T-helper 1 cell (primary cell): ENCODE data around the gene PIP5K1C.
A peak's percentile ranks its signal among the peaks of the same experiment; 100 is the strongest.

ENCODE experiments used
- DNase-seq, 5 donors: peaks; one replicate each; pipeline ENCODE4 v3.0.0-alpha.2; 2012 to 2020

The PIP5K1C gene

DNA sequence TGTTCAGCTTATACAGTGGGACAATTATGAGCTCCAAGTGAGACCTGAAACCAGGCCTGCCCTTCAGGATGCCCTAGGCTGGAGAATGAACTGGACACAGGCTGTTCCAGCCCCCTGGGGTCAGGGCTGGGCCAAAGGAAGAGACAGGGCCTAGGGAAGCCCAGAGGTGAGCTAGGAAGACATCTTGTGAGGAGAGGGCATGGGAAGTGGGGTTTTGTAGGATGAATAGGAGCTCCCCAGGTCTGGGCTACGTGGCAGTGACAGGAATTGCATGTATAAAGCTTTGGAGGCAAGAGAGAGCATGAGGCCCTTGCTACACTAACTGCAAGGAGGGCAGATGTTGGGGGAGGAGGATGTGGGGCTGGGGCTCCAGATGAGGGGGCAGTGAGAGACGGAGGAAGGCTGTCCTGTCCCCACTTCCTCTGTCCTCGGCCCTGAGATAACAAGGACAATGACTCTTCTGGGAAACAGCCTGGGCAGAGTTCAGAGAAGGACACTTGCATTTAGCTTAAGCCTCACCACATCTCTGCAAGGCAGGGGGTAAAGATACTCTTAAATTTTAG is 92.1 kb downstream of the PIP5K1C start:
- DNase-seq, result no peak

DNA sequence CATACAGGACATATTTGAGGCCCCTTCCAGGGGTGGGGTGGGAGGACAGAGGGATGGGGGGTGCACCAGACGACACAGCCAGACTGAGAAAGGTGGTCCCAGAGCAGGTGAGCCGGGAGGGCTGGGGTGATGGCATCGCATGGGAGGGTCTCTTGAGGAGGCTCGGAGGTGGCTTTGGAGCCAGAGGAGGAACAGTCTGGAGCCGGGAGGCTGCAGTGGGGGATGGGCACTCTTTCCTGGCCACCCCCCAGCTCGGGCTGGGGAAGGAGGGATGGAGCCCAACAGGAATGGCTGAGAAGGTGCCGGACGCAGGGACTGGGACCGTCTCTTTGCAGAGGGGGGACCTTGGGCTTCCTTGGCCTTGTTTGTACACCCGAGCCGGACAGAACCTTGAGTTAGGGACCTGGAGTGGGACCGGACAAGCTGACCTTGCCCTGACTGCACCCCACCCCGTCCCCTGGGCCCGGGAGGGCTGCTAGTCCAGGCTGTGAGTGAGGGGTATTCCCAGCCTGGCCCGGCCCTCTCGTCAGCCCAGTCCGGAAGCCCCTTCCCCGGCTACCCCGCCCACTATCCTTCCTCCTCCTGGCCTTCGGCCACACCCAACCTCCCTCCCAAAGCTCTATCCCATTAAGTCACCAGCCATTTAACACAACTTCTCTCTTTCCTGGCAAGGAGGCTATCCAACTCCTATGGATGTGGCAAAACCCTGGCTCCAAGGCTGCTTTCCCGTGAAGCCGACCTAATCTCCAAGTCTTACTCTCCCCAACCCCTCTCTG is 92.8 kb downstream of the PIP5K1C start:
- DNase-seq, result no peak

DNA sequence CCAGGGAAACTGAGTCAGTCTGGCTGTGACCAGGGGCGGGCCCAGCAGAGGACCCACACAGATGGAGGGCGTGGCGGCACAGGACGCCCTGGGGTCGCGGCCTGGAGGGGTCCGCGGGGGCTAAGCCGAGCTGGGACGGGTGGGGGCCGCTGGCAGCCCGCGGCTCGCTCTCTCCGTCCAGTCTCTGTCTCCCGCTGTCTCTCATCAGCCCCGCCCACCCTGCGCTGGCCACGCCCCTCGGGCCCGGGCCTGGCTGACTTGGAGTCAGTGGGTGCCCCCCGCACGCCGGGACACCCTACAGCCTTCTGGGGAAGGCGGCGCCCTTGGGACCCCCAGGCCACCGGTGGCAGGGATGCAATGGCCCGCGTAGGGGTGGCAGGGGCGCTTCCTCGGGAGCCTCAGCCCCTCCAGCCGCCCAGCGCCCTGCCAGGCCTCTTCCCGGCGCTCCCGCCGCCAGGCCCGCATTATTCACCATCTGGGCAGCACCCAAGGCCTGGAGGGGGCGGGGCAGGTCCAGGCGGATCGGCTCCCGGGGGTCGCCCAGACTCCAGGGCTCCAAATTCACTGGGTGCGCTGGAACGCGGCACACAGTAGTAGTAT is 93.5 kb downstream of the PIP5K1C start, which contains the start of gene TBXA2R:
TBXA2R (minus strand) TSS at position 186 of the 600 bp plus-strand sequence. CDS start 6,241 bp downstream, outside the sequence.
- DNase-seq, result peak in 2 of 5 donors; percentile 29

DNA sequence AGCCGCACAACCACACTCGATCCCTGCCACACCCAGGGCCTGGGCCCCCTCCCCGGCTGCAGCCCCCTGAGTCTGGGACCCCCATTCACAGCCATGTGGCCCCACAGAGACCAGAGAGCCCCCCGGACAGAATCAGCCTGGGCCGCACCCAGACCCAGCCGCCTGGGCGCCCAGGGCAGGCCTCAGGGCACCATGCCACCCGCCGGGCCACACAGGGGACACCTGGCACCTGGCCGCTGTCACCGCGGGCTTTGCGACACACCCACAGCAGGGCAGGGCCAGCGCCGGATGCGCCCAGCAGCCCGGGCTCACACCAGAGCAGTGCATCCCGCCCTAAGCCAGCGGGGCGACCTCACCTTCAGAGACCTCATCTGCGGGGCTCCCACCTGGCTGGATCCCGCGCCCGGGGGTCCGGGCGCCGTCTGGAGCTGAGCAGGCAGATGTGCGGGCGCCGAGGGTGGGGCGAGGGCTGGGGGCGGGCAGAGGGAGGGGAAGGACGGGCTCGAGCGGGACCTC is 94.0 kb downstream of the PIP5K1C start:
- DNase-seq, result peak in 1 of 5 donors; percentile 11

DNA sequence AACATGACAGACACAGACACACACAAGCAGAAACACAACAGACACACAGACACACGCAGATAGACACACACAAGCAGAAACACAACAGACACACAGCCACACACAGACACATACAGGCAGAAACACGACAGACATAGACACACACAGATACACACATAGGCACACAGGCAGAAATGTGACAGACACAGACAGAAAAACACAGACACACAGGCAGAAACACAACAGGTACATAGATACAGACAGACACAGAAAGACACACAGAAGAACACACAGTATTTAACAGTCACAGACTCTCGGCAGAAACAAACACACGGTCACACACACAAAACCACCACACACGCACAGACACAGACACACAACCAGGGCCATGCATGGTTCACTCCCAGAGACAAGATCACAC is 94.5 kb downstream of the PIP5K1C start:
- DNase-seq, result no peak

DNA sequence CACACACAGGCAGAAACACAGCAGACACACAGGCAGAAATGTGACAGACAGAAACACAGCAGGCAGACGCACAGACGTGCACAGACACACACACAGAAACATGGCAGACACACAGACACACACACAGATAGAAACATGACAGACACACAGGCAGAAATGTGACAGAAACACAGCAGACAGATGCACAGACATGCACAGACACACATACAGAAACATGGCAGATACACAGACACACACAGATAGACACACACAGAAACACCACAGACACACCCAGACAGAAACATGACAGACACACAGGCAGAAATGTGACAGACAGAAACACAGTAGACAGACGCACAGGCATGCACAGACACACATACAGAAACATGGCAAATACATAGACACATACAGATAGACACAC is 94.9 kb downstream of the PIP5K1C start:
- no peak for DNase-seq

DNA sequence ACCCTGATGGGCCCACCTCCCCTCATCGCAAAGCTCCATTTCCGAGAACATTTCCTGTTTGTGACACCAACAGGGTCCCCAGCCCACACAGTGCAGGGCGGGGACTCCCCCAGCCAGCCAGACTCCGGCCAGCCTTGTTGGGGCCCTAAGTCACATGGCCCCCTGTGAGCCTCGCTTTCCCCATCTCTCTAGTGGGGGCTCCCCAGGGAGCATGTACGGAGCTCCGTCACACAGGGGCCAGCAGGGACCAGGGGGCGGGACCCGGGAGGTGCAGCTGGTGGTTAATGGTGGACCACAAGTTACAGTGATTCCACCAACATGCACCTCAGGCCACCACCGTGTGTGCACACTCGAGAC is 95.3 kb downstream of the PIP5K1C start:
- DNase-seq, result no peak

DNA sequence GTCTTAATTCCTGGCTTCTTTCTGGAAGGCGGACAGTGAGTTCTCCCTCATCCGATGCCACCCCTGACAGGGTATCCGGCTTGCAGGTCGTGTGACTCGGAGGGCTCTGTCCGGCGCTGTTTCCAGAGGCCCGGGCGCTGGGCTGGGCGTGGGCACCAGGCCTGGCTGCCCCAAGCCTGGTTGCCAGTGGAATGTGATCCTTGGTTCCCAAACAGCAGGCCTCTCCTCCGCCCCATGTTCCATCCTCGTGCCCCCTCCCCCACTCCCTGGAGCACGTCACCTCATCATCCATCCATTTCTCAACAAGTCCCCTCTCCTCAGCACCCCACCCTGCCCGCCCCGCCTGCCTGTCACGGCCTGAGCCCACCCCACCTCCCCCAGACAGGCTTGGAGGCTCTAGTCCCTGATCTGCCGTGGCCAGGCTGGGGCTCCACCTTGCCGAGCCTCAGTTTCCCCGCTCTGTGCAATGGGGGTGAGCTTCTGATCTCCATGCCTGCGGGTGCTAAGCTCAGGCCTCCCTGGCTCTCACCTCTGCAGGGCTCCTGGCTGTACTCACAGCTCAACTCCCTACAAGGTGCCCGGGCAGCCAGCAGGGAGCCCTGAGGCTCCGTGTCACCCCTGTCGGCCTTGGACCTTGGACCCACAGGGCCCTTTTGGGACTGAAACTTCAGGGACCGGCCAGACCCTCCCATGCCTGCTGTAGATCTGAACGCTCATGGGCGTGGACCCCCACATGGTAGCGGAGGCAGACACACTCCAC is 95.9 kb downstream of the PIP5K1C start:
- DNase-seq, result no peak

DNA sequence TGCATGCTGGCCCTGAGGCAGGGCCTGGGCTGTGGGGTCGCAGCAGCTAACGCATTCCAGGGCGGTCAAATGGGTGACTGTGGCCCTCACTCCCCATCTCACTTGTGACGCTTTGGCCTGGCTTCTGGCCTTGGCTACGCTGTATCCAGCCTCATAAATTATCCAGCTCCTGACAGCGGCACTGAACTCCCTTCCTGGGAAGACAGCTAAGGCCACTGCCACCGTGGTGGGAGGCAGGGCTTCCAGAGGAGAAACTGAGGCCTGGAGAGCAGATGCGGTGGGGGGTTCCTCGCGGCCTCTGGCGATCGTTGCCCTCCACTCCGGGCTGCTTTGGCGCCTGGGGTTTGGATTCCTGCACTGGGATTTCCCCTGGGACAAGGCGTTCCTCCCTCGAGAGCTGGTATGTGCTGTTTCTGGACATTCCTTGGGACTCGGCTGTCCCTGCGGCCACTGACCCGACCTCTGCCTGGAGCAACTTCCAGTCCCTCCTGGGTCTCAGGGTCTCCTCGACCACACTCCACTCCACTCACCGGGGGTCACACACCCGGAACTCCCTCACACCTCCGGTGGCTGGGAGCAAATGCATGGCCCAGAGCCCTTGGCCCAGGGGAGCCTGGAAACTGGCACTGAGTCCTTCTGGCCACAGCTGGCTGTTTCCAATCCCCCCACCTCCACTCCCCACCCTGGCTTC is 97.0 kb downstream of the PIP5K1C start:
- DNase-seq, result no peak

DNA sequence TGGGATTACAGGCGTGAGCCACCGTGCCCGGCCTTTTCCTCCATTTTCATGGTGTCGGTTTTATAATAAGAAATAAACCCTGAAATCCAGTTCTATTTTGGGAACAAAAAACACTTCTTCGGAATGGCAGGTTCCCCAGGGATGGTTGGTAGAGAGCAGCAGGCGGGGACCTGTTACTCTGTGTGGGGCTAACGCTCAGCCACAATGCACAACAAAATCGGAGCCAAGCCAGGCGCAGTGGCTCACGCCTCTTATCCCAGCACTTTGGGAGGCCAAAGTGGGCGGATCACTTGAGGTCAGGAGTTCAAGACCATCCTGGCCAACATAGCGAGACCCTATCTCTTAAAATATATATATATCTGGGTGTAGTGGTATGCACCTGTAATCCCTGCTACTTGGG is 99.2 kb downstream of the PIP5K1C start:
- no peak for DNase-seq

DNA sequence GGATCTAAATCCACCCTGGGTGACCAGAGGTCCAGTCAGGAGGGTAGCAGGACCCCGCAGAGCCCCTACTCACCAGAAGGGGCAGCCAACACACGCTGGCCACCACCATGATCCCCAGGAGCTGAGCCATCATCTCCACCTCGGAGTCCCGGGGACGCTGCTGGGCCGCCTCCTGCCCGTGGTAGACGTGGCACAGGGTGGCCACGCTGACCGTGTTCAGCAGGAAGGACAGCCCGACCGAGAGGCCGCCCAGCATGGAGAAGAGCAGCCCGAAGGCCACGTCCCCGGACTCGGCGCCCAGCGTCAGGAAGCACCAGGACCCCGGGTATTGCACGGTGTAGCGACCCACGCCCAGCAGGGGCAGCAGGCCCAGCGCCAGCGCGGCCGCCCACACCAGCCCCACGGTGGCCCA is 100.5 kb downstream of the PIP5K1C start:
- no peak for DNase-seq

DNA sequence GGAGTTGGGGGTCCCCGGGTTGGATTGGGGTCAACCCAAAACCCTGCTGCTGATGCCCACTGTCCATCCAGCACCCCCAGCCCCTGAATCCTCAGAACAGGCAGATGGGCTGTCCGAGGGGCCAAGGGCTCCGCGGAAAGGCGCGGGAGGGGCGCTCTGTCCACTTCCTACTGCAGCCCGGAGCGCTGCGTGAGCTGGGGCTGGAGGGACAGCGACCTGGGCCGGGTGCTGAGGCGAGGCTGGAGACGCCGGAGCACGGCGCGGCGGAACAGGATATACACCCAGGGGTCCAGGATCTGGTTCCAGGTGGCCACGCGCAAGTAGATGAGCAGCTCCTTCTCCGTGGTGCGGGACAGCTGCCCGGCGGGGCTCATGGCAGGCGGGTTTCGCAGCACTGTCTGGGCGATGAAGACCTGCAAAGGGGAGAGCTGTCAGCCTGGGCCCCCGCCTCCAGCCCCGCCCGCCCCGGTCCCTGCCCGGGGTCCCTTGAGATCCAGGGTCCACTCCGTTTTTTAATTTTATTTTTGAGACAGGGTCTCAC is 104.7 kb downstream of the PIP5K1C start:
- no peak for DNase-seq

DNA sequence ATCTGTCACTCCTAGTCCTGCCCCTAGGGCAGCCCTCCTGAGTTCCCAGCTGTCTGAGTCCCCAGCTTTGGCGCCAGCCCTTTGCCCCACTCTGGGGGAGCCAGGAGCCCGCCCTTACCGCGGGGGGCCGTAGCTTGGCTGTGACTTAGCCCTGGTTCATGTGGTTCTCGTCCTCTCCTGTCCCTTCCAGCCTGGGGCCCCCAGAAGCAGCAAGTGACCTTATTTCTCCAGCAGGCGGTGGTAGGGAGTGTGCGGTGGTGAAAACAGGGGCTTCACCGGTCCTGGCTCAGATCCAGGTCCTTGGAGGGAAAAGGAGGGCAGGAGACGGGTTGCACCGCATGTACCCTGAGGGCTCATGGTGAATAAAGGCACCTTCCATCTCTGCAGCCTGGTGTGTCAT is 107.1 kb downstream of the PIP5K1C start:
- no peak for DNase-seq

DNA sequence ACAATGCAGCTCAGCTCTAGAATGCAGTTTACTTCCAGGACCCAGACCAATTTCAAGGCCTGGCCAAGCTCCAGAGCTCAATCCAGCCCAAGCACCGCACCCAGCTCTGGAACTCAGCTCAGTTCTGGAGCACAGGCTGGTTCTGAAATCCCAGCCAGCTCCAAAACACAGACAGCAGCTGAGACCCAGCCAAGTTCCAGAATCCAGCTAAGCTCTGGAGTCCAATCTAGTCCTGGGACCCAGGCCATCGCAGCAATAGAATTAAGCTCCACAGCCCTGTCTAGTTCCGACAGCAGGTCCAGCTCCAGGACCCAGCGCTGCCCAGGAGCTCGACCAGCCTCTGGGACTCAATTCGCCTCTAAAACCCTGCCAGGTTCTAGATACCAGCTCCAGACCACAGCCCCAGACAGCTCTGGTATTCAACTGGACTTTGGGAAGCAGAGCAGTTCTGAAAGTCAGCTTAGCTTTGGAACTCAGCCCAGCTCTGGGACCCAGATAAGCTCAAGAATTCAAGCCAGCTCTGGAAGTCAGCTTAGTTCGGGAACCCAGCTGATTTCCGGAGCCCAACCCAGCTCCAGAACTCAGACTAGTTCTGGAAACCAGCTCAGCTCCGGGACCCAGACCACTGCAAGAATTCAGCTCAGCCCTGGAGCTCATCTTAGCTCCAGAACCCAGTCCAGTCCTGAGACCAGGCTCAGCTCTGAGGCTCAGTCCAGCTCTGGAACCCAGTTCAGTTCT is 108.2 kb downstream of the PIP5K1C start:
- DNase-seq, result no peak

DNA sequence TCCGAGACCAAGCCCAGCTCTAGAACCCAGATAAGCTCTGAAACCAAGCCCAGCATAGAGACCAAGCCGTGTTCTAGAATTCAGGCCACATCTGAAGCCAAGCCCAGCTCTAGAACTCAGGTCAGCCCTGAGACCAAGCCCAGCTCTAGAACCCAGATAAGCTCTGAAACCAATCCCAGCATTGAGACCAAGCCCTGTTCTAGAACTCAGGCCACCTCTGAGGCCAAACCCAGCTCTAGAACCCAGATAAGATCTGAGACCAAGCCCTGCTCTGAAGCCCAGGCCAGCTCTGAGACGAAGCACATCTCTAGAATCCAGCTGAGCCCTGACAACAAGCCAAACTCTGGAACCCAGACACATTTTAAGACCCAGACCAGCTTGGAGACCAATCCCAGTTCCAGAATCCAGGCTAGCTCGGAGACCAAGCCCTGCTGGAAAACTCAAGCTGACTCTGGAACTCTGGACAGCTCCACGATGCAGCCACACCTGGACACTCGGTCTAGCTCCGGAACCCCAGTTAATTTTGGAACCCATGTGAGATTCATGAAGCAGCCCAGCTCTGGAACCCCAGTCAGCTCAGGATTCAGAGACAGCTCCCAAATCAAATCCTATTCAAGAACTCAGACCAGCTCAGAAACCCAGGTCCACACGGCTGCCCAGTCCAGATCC is 109.1 kb downstream of the PIP5K1C start:
- DNase-seq, result no peak

DNA sequence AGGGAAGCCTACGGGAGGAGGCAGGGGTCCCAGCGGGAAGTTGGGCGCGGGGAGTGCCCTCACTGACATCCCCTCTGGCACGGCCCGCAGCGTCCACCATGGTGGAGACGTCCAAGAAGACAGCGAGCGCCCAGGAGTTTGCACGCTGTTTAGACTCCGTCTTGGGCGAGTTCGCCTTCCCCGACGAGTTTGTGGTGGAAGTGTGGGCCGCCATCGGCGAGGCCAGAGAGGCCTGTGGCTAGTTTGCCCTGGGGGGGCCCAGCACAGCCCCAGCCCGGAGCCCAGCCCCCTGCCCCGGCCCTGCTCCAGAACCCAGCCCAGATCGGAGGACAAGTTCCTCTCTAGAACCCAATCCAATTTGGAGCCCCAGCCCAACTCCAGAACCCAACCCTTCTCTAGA is 110.3 kb downstream of the PIP5K1C start:
- DNase-seq, result no peak

DNA sequence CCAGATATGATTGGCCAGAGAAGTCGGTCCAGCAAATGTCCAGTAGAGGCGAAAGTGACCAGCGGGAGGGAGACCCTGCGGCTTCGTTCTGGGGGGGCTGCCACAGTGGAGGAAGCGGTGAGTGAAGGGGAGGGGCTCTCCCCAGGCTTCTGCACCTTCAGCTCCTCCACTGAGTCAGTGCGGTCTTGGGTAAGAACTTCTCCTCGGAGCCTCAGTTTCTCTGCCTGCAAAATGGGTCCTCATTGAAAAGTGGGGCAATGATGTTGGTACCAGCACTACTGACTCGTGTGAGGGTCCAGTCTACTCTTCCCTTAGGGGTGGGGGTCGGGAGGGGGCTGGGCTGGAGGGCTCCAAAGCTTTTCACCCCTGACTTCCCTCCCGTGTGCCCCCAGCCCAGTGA is 110.8 kb downstream of the PIP5K1C start:
- no peak for DNase-seq

DNA sequence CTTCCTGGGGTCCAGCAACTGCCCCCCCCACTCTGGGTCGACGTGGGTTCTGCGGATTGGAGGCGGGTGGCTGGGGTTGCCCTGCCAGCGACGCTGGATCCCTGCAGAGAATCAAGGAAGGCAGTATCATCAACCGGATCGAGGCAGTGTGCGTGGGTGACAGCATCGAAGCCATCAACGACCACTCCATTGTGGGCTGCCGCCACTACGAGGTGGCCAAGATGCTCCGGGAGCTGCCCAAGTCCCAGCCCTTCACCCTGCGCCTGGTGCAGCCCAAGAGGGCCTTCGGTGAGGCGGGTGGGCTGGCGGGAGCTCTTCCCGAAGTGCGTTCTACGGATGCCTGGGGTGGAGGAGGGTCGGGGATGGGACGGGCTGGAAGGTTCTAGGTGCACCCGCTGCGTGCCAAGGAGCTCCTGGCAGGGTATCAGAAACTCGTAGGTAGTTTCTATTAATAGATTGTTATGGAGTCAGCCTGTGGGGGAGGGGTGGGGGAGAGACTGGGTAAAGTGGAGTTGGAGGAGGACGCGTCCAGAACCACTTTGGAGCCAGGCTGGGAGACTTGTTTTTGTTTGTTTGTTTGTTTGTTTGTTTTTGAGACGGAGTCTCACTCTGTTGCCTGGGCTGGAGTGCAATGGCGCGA is 113.4 kb downstream of the PIP5K1C start:
- no peak for DNase-seq

DNA sequence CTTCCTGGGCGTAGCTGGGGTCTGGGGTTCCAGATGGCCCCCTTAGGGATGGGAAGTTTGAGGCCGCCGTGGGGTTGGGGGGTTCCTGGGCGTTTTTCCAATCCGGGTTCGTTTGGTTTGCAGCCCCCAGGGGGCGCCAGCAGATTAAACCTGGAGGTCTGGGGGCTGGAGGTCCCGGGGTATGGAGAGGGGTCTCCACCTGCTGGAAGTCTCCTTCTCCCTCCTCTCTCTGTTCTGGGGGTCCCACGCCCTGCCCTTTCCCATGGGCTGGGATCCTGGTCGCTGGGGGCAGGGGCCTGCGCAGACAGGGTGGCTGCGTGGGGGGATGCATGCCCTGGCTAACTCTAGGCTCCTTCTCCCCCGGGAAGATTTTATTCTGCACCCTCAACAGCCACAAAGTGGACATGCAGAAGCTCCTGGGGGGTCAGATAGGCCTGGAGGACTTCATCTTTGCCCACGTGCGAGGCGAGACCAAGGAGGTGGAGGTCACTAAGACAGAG is 114.1 kb downstream of the PIP5K1C start:
- peak in 1 of 5 donors; percentile 23 for DNase-seq
